ENCODE results near the gene LCP1.

The LCP1 gene

GRCh38 chr13:46178143-46178542 is 3.8 kb downstream of the LCP1 start:
- no peaks in the 10 kb centered on the region for H3K27me3 ChIP-seq (ENCODE audit: insufficient read depth, low read length)

GRCh38 chr13:46176756-46177155 is 5.2 kb downstream of the LCP1 start:
- no peaks in the 10 kb centered on the region for H3K27me3 ChIP-seq (ENCODE audit: insufficient read depth, low read length)
- no peaks in the 10 kb centered on the region for H3K9me3 ChIP-seq (ENCODE audit: low read length)
- H3K4me1 ChIP-seq (ENCODE audit: insufficient read depth, low read length): no peaks in the 10 kb centered on the region
- no peak overlapping the region for H3K4me3 ChIP-seq (ENCODE audit: low read length)
- H2AFZ ChIP-seq (ENCODE audit: low read depth, low read length): no peak overlapping the region
- H3K36me3 ChIP-seq (ENCODE audit: insufficient read depth, low read length): no peaks in the 10 kb centered on the region

More at GRCh38 chr13:46178143-46178542, 3.8 kb downstream of the LCP1 start:
- Histone ChIP-seq H3K9me3 (ENCODE audit: low read length) (no peaks in the 10 kb centered on the region), H2AFZ (ENCODE audit: low read depth, low read length) (no peak overlapping the region), H3K4me3 (ENCODE audit: low read length) (no peak overlapping the region), H3K36me3 (ENCODE audit: insufficient read depth, low read length) (no peaks in the 10 kb centered on the region), H3K4me1 (ENCODE audit: insufficient read depth, low read length) (no peaks in the 10 kb centered on the region)

GRCh38 chr13:46173656-46174055 is 8.3 kb downstream of the LCP1 start:
- no peaks in the 10 kb centered on the region for H3K36me3 ChIP-seq (ENCODE audit: insufficient read depth, low read length)

DNA sequence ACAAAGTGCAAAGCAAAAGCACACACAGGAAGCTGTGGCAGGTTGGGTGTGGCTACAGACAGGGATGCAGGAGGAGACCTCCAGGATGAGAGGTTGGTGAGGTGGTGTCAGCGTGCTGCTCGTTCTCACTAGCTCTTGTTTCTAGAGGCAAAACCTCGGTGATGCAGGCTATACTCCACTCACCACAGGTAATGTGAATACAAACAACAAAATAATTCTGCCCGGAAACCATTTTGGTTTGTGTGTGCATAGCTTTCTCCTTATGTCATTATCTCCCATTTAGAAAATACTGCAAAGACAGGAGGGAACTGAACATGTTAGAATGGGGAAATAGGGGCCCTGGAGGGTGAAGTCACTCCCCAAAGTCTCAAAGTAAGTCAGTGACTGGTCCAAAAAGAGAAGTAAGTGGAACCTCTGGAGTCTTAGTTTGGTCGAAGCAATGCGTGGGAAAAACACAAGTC is 9.4 kb downstream of the LCP1 start:
- H3K9me3 ChIP-seq (ENCODE audit: low read length): no peaks in the 10 kb centered on the region
- H3K4me1 ChIP-seq (ENCODE audit: insufficient read depth, low read length): peaks cover 15% of the 10 kb centered on the region
- no peak overlapping the region for H2AFZ ChIP-seq (ENCODE audit: low read depth, low read length)
- H3K36me3 ChIP-seq (ENCODE audit: insufficient read depth, low read length): no peaks in the 10 kb centered on the region
- peaks cover 13% of the 10 kb centered on the region for H3K27me3 ChIP-seq (ENCODE audit: insufficient read depth, low read length)
- no peak overlapping the region for H3K4me3 ChIP-seq (ENCODE audit: low read length)

More at GRCh38 chr13:46173656-46174055, 8.3 kb downstream of the LCP1 start:
- no peak overlapping the region for H3K4me3 ChIP-seq (ENCODE audit: low read length)
- peaks cover 15% of the 10 kb centered on the region for H3K4me1 ChIP-seq (ENCODE audit: insufficient read depth, low read length)
- H3K27me3 ChIP-seq (ENCODE audit: insufficient read depth, low read length): peaks cover 13% of the 10 kb centered on the region
- H2AFZ ChIP-seq (ENCODE audit: low read depth, low read length): no peak overlapping the region
- H3K9me3 ChIP-seq (ENCODE audit: low read length): no peaks in the 10 kb centered on the region

DNA sequence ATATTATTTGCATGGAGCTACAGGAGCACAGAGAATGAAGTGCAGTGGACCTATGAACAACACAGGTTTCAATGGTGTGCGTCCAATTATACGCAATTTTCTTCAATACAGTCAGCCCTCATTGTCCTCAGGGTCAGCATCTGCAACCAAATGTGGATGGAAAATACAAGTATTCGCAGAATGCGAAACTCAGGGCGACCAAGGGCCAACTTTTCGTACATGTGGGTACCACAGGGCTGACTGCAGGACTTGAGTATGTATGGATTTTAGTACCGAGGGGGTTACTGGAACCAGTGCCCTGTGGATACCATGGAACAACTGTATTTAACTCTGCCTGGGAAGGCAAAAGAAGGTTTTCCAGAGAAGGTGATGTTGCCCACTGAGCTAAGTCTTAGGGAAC is 10.2 kb downstream of the LCP1 start:
- H2AFZ ChIP-seq (ENCODE audit: low read depth, low read length): no peak overlapping the region
- no peaks in the 10 kb centered on the region for H3K36me3 ChIP-seq (ENCODE audit: insufficient read depth, low read length)
- H3K4me1 ChIP-seq (ENCODE audit: insufficient read depth, low read length): peaks cover 15% of the 10 kb centered on the region
- peaks cover 13% of the 10 kb centered on the region for H3K27me3 ChIP-seq (ENCODE audit: insufficient read depth, low read length)
- H3K4me3 ChIP-seq (ENCODE audit: low read length): no peak overlapping the region
- no peaks in the 10 kb centered on the region for H3K9me3 ChIP-seq (ENCODE audit: low read length)

GRCh38 chr13:46171217-46171616 is 10.8 kb downstream of the LCP1 start:
- no peaks in the 10 kb centered on the region for H3K9me3 ChIP-seq (ENCODE audit: low read length)
- H3K4me1 ChIP-seq (ENCODE audit: insufficient read depth, low read length): peaks cover 15% of the 10 kb centered on the region
- no peak overlapping the region for H2AFZ ChIP-seq (ENCODE audit: low read depth, low read length)
- H3K4me3 ChIP-seq (ENCODE audit: low read length): no peak overlapping the region
- H3K27me3 ChIP-seq (ENCODE audit: insufficient read depth, low read length): peaks cover 13% of the 10 kb centered on the region
- H3K36me3 ChIP-seq (ENCODE audit: insufficient read depth, low read length): no peaks in the 10 kb centered on the region

GRCh38 chr13:46170687-46171086 is 11.3 kb downstream of the LCP1 start:
- peaks cover 15% of the 10 kb centered on the region for H3K4me1 ChIP-seq (ENCODE audit: insufficient read depth, low read length)
- H3K36me3 ChIP-seq (ENCODE audit: insufficient read depth, low read length): no peaks in the 10 kb centered on the region
- peaks cover 13% of the 10 kb centered on the region for H3K27me3 ChIP-seq (ENCODE audit: insufficient read depth, low read length)
- no peak overlapping the region for H2AFZ ChIP-seq (ENCODE audit: low read depth, low read length)
- no peak overlapping the region for H3K4me3 ChIP-seq (ENCODE audit: low read length)
- no peaks in the 10 kb centered on the region for H3K9me3 ChIP-seq (ENCODE audit: low read length)

DNA sequence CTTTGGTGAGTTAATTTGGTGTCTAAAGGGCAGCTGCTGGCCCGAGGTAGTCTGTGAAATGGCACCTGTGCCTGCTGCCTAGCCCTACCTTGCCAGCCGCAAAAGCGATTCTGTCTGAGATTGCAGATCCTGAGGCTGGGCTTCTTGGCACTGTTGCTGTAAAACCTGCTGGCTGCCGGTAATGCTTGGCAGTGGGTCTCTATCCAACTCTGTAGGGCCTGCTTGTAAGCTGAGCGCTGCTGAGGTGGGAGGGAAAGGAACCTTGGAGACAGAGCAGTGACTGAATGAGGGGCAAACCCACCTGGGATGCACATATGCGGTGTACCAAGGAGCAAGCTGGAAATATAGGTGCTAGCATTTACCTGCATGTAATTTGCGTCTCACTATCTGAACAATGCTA is 11.7 kb downstream of the LCP1 start:
- Histone ChIP-seq H3K4me3 (ENCODE audit: low read length) (no peak overlapping the region), H3K27me3 (ENCODE audit: insufficient read depth, low read length) (peaks cover 13% of the 10 kb centered on the region), H3K9me3 (ENCODE audit: low read length) (no peaks in the 10 kb centered on the region), H3K36me3 (ENCODE audit: insufficient read depth, low read length) (no peaks in the 10 kb centered on the region), H2AFZ (ENCODE audit: low read depth, low read length) (no peak overlapping the region), H3K4me1 (ENCODE audit: insufficient read depth, low read length) (peaks cover 15% of the 10 kb centered on the region)

DNA sequence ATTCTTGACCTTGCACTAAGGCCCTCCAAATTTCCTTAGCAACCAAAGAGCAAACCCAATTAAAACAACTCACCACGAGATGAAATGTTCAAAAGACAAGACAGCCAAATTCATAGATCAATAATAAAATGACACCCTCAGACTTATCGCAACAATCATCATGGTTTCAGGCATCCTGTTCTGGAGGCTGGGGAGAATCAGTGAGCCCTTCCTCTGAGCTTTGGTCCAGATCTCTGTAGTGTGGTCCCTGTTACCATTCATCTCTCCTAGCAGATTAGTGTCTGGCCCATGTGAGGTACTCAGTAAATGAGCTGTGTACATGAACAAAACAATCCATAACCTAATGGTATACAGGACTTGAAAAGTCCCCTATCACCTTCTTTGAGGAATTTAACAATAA is 12.2 kb downstream of the LCP1 start:
- Histone ChIP-seq H3K36me3 (ENCODE audit: insufficient read depth, low read length) (no peaks in the 10 kb centered on the region), H3K27me3 (ENCODE audit: insufficient read depth, low read length) (peaks cover 13% of the 10 kb centered on the region), H3K4me1 (ENCODE audit: insufficient read depth, low read length) (peaks cover 15% of the 10 kb centered on the region), H3K9me3 (ENCODE audit: low read length) (no peaks in the 10 kb centered on the region), H3K4me3 (ENCODE audit: low read length) (no peak overlapping the region), H2AFZ (ENCODE audit: low read depth, low read length) (no peak overlapping the region)

- no peaks in the 10 kb centered on the region for H3K9me3 ChIP-seq (ENCODE audit: low read length)
- H3K4me3 ChIP-seq (ENCODE audit: low read length): no peak overlapping the region
- H3K36me3 ChIP-seq (ENCODE audit: insufficient read depth, low read length): no peaks in the 10 kb centered on the region
- H3K4me1 ChIP-seq (ENCODE audit: insufficient read depth, low read length): peaks cover 15% of the 10 kb centered on the region
- H2AFZ ChIP-seq (ENCODE audit: low read depth, low read length): no peak overlapping the region
- peaks cover 13% of the 10 kb centered on the region for H3K27me3 ChIP-seq (ENCODE audit: insufficient read depth, low read length)
Measured at GRCh38 chr13:46168783-46169182, 13.2 kb downstream of the LCP1 start.

DNA sequence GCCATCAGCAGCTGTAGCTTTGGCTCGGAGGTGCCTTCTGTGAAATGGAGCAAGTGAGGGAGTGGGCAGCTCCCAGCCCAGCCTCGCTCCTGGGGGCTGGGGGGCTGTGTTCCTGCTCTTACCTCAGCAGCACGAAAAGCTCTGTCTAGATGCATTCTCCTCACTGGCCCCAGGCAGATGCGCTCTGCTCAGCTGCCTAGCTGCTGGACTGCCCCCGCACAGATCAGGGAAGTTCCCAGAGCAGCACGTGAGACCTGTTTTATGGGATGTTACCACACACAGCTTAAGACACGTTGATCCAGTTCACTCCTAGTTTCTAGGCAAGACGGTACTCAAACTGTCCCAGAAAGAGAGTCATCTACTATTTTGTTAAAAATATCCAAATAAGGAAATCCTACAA is 13.6 kb downstream of the LCP1 start:
- peaks cover 13% of the 10 kb centered on the region for H3K27me3 ChIP-seq (ENCODE audit: insufficient read depth, low read length)
- no peaks in the 10 kb centered on the region for H3K9me3 ChIP-seq (ENCODE audit: low read length)
- H3K4me3 ChIP-seq (ENCODE audit: low read length): no peak overlapping the region

DNA sequence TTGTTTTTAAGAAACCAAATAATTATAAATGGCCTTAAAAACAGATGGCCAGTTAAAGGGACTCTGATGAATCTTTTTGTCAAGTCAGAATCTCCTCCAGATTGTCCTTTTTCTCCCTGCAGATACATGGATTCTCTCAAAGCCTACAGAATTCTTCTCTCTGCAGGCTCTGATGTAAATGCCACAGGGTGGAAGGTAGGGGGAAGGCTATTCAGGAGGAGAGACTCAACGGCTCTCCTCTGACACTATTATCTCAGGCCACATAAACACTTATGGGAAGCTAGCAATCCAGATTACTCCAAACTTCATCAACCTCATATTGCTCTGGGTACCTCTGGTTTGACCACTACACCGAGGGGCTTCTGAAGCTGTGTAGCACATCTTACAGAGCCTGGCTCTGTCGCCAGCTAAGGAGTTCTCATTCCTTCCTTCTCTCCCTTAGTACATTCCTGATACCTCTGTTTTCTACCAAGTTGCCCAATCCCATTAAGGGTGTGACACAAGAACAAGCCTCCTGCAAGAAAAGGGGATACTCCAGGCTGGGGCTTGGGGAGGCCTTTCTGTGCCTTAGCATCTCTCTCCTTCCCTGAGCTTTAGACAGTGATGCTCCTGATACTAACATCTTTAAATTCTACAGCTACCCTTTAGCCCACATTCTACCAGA is 14.9 kb downstream of the LCP1 start:
- Histone ChIP-seq H3K9me3 (ENCODE audit: low read length) (no peaks in the 10 kb centered on the region), H3K27me3 (ENCODE audit: insufficient read depth, low read length) (peaks cover 13% of the 10 kb centered on the region), H3K36me3 (ENCODE audit: insufficient read depth, low read length) (no peaks in the 10 kb centered on the region), H3K4me3 (ENCODE audit: low read length) (no peak overlapping the region), H3K4me1 (ENCODE audit: insufficient read depth, low read length) (peaks cover 15% of the 10 kb centered on the region), H2AFZ (ENCODE audit: low read depth, low read length) (no peak overlapping the region)

More for the DNA sequence above, 13.6 kb downstream of the LCP1 start:
- Histone ChIP-seq H3K4me1 (ENCODE audit: insufficient read depth, low read length) (peaks cover 15% of the 10 kb centered on the region), H3K36me3 (ENCODE audit: insufficient read depth, low read length) (no peaks in the 10 kb centered on the region), H2AFZ (ENCODE audit: low read depth, low read length) (no peak overlapping the region)

GRCh38 chr13:46166224-46166584 is 15.8 kb downstream of the LCP1 start:
- H3K4me3 ChIP-seq (ENCODE audit: low read length): no peak overlapping the region
- peaks cover 13% of the 10 kb centered on the region for H3K27me3 ChIP-seq (ENCODE audit: insufficient read depth, low read length)
- no peak overlapping the region for H2AFZ ChIP-seq (ENCODE audit: low read depth, low read length)
- H3K9me3 ChIP-seq (ENCODE audit: low read length): no peaks in the 10 kb centered on the region
- H3K36me3 ChIP-seq (ENCODE audit: insufficient read depth, low read length): no peaks in the 10 kb centered on the region
- peaks cover 12% of the 10 kb centered on the region for H3K4me1 ChIP-seq (ENCODE audit: insufficient read depth, low read length)

All from neuron (in vitro differentiated cells).